ENCODE data around the gene SEMA5B. TPM values are rescaled to one million over a fixed set of nuclear protein-coding genes. Genes with fewer than 3 reads are reported as not detected.

Gene SEMA5B
- total RNA-seq, 2 experiments from 2014 or later, result 0.22 TPM; not detected in 1

- Histone ChIP-seq H3K4me1 (ENCODE audit: insufficient read depth, low read length) (peaks cover 4% of the 10 kb centered on the region), H3K27ac (ENCODE audit: low read depth in 1 of 2, low read length in 2 of 2) (no peak overlapping the region), H3K4me3 (ENCODE audit: low read length) (no peak overlapping the region), H3K36me3 (ENCODE audit: insufficient read depth, low read length) (no peaks in the 10 kb centered on the region), H3K27me3 (ENCODE audit: control insufficient read depth in 1 of 2, insufficient read depth in 2 of 2, low read length in 2 of 2) (peaks cover 0 to 2% of the 10 kb centered on the region in 2 experiments), H3K9me3 (ENCODE audit: control insufficient read depth in 1 of 2, insufficient read depth in 1 of 2, low read length in 2 of 2) (no peaks in the 10 kb centered on the region)
- Mint-ChIP-seq H3K4me1 (ENCODE audit: low read depth) (peaks cover 15% of the 10 kb centered on the region), H3K9me3 (no peaks in the 10 kb centered on the region), H3K36me3 (ENCODE audit: low read depth) (no peaks in the 10 kb centered on the region), H3K27me3 (no peaks in the 10 kb centered on the region), H3K27ac (no peak overlapping the region), H3K4me3 (no peak overlapping the region)
- TF ChIP-seq CTCF (IDR thresholded peaks at IDR 0.05), result no peak
- peak in 1 of 14 experiments; percentile 9 for DNase-seq
- intact Hi-C loops (cut with DNase I, micrococcal nuclease), result no loop called here
- ATAC-seq (ENCODE audit: poor library complexity), result no peak
- POLR2A ChIA-PET, result no interaction called here
- CTCF ChIA-PET, result no interaction called here
Measured at GRCh38 chr3:122979211-122979610, 48.4 kb downstream of the SEMA5B start.

DNA sequence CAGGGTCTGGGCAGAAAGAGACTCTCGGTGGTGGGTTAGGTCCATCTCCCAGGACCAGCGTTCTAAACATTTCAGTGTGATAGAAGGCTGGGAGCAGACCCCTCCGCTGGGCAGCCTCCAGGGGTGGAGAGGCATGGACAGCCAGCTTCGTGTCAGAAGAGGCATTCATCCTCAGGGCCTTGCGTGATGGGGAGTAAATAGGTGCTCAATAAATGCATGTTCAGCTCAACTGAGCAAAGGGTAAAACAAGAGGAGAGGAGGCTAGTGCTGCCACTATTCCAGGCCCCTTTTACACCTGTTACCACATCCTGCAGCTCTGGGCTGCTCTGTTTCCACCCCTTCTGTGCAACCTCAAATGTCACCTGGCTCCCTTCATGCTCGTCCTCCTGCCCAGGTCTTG is 49.0 kb downstream of the SEMA5B start:
- Histone ChIP-seq H3K36me3 (ENCODE audit: insufficient read depth, low read length) (no peaks in the 10 kb centered on the region), H3K27ac (ENCODE audit: low read depth in 1 of 2, low read length in 2 of 2) (no peak overlapping the region), H3K9me3 (ENCODE audit: control insufficient read depth in 1 of 2, insufficient read depth in 1 of 2, low read length in 2 of 2) (no peaks in the 10 kb centered on the region), H3K4me3 (ENCODE audit: low read length) (no peak overlapping the region), H3K27me3 (ENCODE audit: control insufficient read depth in 1 of 2, insufficient read depth in 2 of 2, low read length in 2 of 2) (peaks cover 0 to 2% of the 10 kb centered on the region in 2 experiments), H3K4me1 (ENCODE audit: insufficient read depth, low read length) (peaks cover 4% of the 10 kb centered on the region)
- DNase-seq (no peak), ATAC-seq (ENCODE audit: poor library complexity) (no peak)
- peaks cover 15% of the 10 kb centered on the region for H3K4me1 Mint-ChIP-seq (ENCODE audit: low read depth)
- no peaks in the 10 kb centered on the region for H3K36me3 Mint-ChIP-seq (ENCODE audit: low read depth)
- ChIA-PET POLR2A (no interaction called here), CTCF (no interaction called here)
- intact Hi-C loops (cut with DNase I, micrococcal nuclease), result no loop called here
- H3K9me3 Mint-ChIP-seq, result no peaks in the 10 kb centered on the region
- TF ChIP-seq CTCF (IDR thresholded peaks at IDR 0.05), result no peak
- H3K27ac Mint-ChIP-seq, result no peak overlapping the region
- H3K4me3 Mint-ChIP-seq, result no peak overlapping the region
- no peaks in the 10 kb centered on the region for H3K27me3 Mint-ChIP-seq

DNA sequence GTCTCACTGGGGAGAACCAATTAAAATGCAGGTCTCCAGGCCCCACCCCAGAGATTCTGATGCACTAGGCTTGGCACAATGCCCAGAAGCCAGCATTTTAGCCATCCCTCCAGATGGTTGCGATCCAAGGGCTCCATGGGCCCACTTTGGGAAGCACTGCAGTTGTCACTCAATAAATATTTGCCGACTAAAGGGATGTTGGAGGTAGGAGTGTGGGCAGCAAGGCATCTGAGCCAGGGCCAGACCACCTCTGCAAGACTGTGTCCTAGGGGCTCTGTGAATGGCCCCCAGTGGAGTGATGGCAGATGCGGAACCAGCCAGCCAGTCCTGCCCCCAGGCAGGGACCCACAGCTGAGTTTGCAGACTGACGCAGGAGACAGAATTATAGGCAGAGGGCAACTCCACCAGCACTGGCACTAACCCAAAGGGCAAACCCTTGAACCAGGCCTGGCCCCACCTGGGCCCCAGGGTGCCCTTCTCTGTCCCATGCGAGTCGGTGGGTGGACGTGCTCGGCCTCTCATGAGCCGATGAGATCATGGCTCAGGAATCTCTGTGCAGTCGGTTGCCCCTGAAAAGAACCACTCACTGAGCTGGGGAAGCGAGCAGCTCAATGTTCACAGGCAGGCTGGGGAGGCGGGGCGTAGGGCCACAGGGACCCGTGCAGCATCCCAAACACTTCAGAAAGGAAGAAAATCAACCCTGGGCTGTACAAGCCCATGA is 49.7 kb downstream of the SEMA5B start:
- ChIA-PET CTCF (no interaction called here), POLR2A (no interaction called here)
- Mint-ChIP-seq H3K36me3 (ENCODE audit: low read depth) (no peaks in the 10 kb centered on the region), H3K9me3 (no peaks in the 10 kb centered on the region), H3K27me3 (no peaks in the 10 kb centered on the region), H3K27ac (no peak overlapping the region), H3K4me1 (ENCODE audit: low read depth) (peaks cover 15% of the 10 kb centered on the region), H3K4me3 (no peak overlapping the region)
- no peak for TF ChIP-seq CTCF (IDR thresholded peaks at IDR 0.05)
- Histone ChIP-seq H3K36me3 (ENCODE audit: insufficient read depth, low read length) (no peaks in the 10 kb centered on the region), H3K9me3 (ENCODE audit: control insufficient read depth in 1 of 2, insufficient read depth in 1 of 2, low read length in 2 of 2) (no peaks in the 10 kb centered on the region), H3K27me3 (ENCODE audit: control insufficient read depth in 1 of 2, insufficient read depth in 2 of 2, low read length in 2 of 2) (peaks cover 0 to 2% of the 10 kb centered on the region in 2 experiments), H3K4me3 (ENCODE audit: low read length) (no peak overlapping the region), H3K27ac (ENCODE audit: low read depth in 1 of 2, low read length in 2 of 2) (no peak overlapping the region), H3K4me1 (ENCODE audit: insufficient read depth, low read length) (peaks cover 4% of the 10 kb centered on the region)
- ATAC-seq (ENCODE audit: poor library complexity) (no peak), DNase-seq (no peak)
- intact Hi-C loops (cut with DNase I, micrococcal nuclease), result no loop called here
